GM12878 (cell line): ENCODE data around the gene GPATCH3. TPM values are rescaled to one million over a fixed set of nuclear protein-coding genes. Genes with fewer than 3 reads are reported as not detected.

Source experiments
- ATAC-seq: fragments of 200-7000 bp; cut with Tn5 transposase; 3 replicates; pipeline ENCODE4 v1.9.1; 2020; ENCODE audit warnings: mild to moderate bottlenecking, moderate library complexity
- BruUV-seq: library from RNA; stranded (reverse); fragments of 400-500 nt; replicated peaks from 2 replicates; lab custom pipeline; 2021; lab: Mats Ljungman, UMichigan
- CTCF ChIA-PET: fragments of 300-600 bp; sonication (Branson Sonifier 250); formaldehyde crosslinking; extraction: SDS; loops from one replicate; lab custom pipeline; 2021; ENCODE audit warnings: inconsistent platforms; lab: Yijun Ruan, JAX
- POLR2A ChIA-PET: fragments of 350-600 bp; formaldehyde crosslinking; extraction: SDS; loops from one replicate; lab custom pipeline; 2021; ENCODE audit warnings: inconsistent platforms; lab: Charles Lee
- RAD21 ChIA-PET: fragments of 300-600 bp; sonication (Branson Sonifier 250); formaldehyde crosslinking; loops from one replicate; lab custom pipeline; 2023; ENCODE audit warnings: antibody characterized with exemption; ENCODE audit not compliant: unreplicated experiment; lab: Charles Lee
- SMC1A ChIA-PET: fragments of 300-600 bp; sonication (Branson Sonifier 250); formaldehyde crosslinking; loops from one replicate; lab custom pipeline; 2023; ENCODE audit not compliant: unreplicated experiment, uncharacterized antibody; lab: Charles Lee
- DNase-seq: peaks from one replicate; pipeline ENCODE4 v3.0.0-alpha.2; 2011; ENCODE audit warnings: low read depth, low spot score
- FAIRE-seq: peaks from 3 replicates; lab custom pipeline; 2011; peaks lifted over from hg19 to GRCh38; lab: Jason Lieb, UNC
- H2AFZ ChIP-seq: 2 replicates; pipeline ENCODE4 v1.6.0; 2011; ENCODE audit warnings: low read depth, low read length, control low read depth; ENCODE audit not compliant: control insufficient read depth
- H3K27ac ChIP-seq: 2 replicates; pipeline ENCODE4 v1.5.1; 2011; ENCODE audit warnings: control low read depth; ENCODE audit not compliant: control insufficient read depth, insufficient read depth
- H3K27me3 ChIP-seq, 2 experiments: replicated peaks in 1 of 2; 2 replicates each; pipeline versions ENCODE4 v1.6.0 to v1.6.1; 2011; ENCODE audit warnings: low read length in 1 of 2; ENCODE audit not compliant: control insufficient read depth in 2 of 2, insufficient read depth in 2 of 2
- H3K36me3 ChIP-seq, 2 experiments: 2 replicates each; pipeline ENCODE4 v1.5.1; 2011; ENCODE audit warnings: low read length in 1 of 2; ENCODE audit not compliant: control insufficient read depth in 2 of 2, insufficient read depth in 2 of 2
- H3K4me1 ChIP-seq: 2 replicates; pipeline ENCODE4 v1.6.1; 2011; ENCODE audit warnings: mild to moderate bottlenecking, low read length, moderate library complexity, mixed read lengths; ENCODE audit not compliant: control insufficient read depth, insufficient read depth
- H3K4me2 ChIP-seq: 2 replicates; pipeline ENCODE4 v1.6.0; 2011; ENCODE audit warnings: control low read depth; ENCODE audit not compliant: control insufficient read depth, insufficient read depth
- H3K4me3 ChIP-seq: fragments of 200-600 bp; sonication (generic); 2 replicates; pipeline ENCODE4 v1.5.1; 2016
- H3K79me2 ChIP-seq: 2 replicates; pipeline ENCODE4 v1.6.0; 2011; ENCODE audit warnings: low read length; ENCODE audit not compliant: control insufficient read depth, insufficient read depth
- H3K9ac ChIP-seq: 2 replicates; pipeline ENCODE4 v1.8.0; 2011; ENCODE audit warnings: low read length, control low read depth, mixed read lengths; ENCODE audit not compliant: control insufficient read depth, insufficient read depth
- H3K9me3 ChIP-seq: replicated peaks from 3 replicates; pipeline ENCODE4 v1.5.1; 2011; ENCODE audit warnings: mild to moderate bottlenecking, low read length; ENCODE audit not compliant: control insufficient read depth, insufficient read depth
- H4K20me1 ChIP-seq: 2 replicates; pipeline ENCODE4 v1.6.0; 2011; ENCODE audit not compliant: control insufficient read depth, insufficient read depth
- ETV6 ChIP-seq, 2 experiments: fragments of 450-650 bp in 1 of 2; IDR thresholded peaks in 1 of 2; conservative IDR thresholded peaks in 1 of 2; 2 replicates each; pipeline ENCODE4 v1.6.1; 2014; ENCODE audit warnings: antibody characterized with exemption in 1 of 2, borderline replicate concordance in 1 of 2, low read depth in 1 of 2, mild to moderate bottlenecking in 1 of 2, moderate library complexity in 1 of 2
- POU2F2 ChIP-seq: IDR thresholded peaks from 3 replicates; pipeline ENCODE4 v1.6.1; 2011; ENCODE audit warnings: low read depth, mild to moderate bottlenecking, low read length, borderline replicate concordance
- ZZZ3 ChIP-seq: IDR thresholded peaks from 2 replicates; pipeline ENCODE4 v1.6.1; 2011; ENCODE audit warnings: low read depth; ENCODE audit not compliant: control insufficient read depth, insufficient read length
- WGBS: methylation state at CpG from one replicate; pipeline ENCODE4 v1.1.6; 2016; ENCODE audit warnings: low lambda C conversion rate; ENCODE audit not compliant: insufficient replicate concordance, insufficient coverage; ENCODE audit errors: missing lambda C conversion rate; 5-methylcytosine and 5-hydroxymethylcytosine counted together
- in situ Hi-C: fragments of 300-500 bp; cut with MboI; formaldehyde crosslinking; loops from 9 replicates; pipeline ENCODE4 v1.14.3; 2018; ENCODE audit warnings: mixed read lengths
- intact Hi-C: fragments of 100-400 bp; cut with micrococcal nuclease; formaldehyde crosslinking; loops from one replicate; pipeline ENCODE4 v1.14.2; 2022; ENCODE audit not compliant: unreplicated experiment
- polyA plus RNA-seq, 11 experiments: library from polyadenylated mRNA; depleted of rRNA in 4 of 11; unstranded in 6 of 11; stranded (reverse) in 5 of 11; fragments of >200 nt; fragmentation: Nextera tagmentation in 4 of 11; fragmentation: Illumina TruSeq in 1 of 11; extraction: Ambion mirVana in 4 of 11; extraction: Trizol in 1 of 11; gene quantifications; 1 replicate in 1 of 11; 2 replicates in 10 of 11; pipeline versions ENCODE4 v1.2.1 to v1.2.3, GENCODE V29; 2011 to 2016; ENCODE audit warnings: inconsistent platforms in 2 of 11, missing spikeins in 2 of 11, low read depth in 1 of 11
- total RNA-seq, 4 experiments: library from RNA; depleted of rRNA in 3 of 4; stranded (reverse); fragments of >200 nt in 3 of 4; fragmentation: Illumina TruSeq in 1 of 4; extraction: Trizol in 1 of 4; gene quantifications; 2 replicates each; pipeline versions ENCODE4 v1.2.1 to v1.2.3, GENCODE V29; 2013 to 2021
- TF ChIP-seq, protein P1 (sequence below): IDR thresholded peaks from 2 replicates; pipeline ENCODE4 v1.6.1; 2012; ENCODE audit warnings: low read length, inconsistent platforms
- TF ChIP-seq, protein P2 (sequence below): fragments of 450-650 bp; IDR thresholded peaks from 2 replicates; pipeline ENCODE4 v1.6.1; 2018; ENCODE audit warnings: mild to moderate bottlenecking, low read depth, moderate library complexity; ENCODE audit not compliant: partially characterized antibody

The GPATCH3 gene
- total and polyA plus RNA-seq, 10 of the 15 experiments (the other 5 are each of a cell fraction or from before 2014, with no cell fraction given), result 0.56 to 13.4 (median 8.7) TPM

DNA sequence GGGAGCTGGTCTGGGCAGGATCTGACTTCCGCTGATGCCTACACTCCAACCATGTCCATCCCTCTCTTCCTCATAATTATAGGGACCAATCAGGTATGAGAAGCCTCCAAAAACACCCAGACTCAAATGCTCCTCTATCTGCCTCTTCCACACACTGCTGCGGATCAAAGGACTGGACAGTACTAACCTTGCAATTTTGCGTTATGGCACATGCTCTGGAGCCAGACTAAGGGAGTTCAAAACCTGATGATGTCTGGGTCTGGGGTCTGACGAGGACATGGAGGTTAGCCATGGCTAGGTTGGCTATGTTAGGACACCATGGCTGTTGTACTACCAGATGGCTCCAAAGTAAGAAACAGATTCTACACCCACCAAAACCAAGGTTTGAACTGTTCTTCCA lies 20.5 kb downstream of the GPATCH3 start:
- no peak for FAIRE-seq

More for the DNA sequence above, 20.5 kb downstream of the GPATCH3 start:
- DNase-seq, result no peak
- no peaks in the 10 kb centered on the region for H3K9me3 ChIP-seq
- CTCF ChIA-PET, result interaction anchor here (0.9 to 3.3 kb wide), 6 partner anchors 14 to 280 kb away, joined by 3 to 18 read pairs (median 7); no protein-coding TSS in a partner anchor
- no peak overlapping the region for H3K4me2 ChIP-seq
- no peaks in the 10 kb centered on the region for H3K4me1 ChIP-seq
- TF ChIP-seq, protein P1, sequence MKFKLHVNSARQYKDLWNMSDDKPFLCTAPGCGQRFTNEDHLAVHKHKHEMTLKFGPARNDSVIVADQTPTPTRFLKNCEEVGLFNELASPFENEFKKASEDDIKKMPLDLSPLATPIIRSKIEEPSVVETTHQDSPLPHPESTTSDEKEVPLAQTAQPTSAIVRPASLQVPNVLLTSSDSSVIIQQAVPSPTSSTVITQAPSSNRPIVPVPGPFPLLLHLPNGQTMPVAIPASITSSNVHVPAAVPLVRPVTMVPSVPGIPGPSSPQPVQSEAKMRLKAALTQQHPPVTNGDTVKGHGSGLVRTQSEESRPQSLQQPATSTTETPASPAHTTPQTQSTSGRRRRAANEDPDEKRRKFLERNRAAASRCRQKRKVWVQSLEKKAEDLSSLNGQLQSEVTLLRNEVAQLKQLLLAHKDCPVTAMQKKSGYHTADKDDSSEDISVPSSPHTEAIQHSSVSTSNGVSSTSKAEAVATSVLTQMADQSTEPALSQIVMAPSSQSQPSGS, result no peak
- TF ChIP-seq, protein P2, sequence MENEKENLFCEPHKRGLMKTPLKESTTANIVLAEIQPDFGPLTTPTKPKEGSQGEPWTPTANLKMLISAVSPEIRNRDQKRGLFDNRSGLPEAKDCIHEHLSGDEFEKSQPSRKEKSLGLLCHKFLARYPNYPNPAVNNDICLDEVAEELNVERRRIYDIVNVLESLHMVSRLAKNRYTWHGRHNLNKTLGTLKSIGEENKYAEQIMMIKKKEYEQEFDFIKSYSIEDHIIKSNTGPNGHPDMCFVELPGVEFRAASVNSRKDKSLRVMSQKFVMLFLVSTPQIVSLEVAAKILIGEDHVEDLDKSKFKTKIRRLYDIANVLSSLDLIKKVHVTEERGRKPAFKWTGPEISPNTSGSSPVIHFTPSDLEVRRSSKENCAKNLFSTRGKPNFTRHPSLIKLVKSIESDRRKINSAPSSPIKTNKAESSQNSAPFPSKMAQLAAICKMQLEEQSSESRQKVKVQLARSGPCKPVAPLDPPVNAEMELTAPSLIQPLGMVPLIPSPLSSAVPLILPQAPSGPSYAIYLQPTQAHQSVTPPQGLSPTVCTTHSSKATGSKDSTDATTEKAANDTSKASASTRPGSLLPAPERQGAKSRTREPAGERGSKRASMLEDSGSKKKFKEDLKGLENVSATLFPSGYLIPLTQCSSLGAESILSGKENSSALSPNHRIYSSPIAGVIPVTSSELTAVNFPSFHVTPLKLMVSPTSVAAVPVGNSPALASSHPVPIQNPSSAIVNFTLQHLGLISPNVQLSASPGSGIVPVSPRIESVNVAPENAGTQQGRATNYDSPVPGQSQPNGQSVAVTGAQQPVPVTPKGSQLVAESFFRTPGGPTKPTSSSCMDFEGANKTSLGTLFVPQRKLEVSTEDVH, result no peak
- TF ChIP-seq POU2F2, result no peak
- TF ChIP-seq ZZZ3, result no peak
- no peak for TF ChIP-seq ETV6 (conservative IDR thresholded peaks at IDR 0.05 in 1 of 2, IDR thresholded peaks at IDR 0.05 in 1 of 2; ENCODE audit: borderline replicate concordance in 1 of 2, low read depth in 1 of 2)
- TF ChIP-seq, all 136 proteins: peak for 0
- H3K4me3 ChIP-seq, result no peak overlapping the region
- H3K36me3 ChIP-seq, result peaks cover 15 to 34% of the 10 kb centered on the region in 2 experiments
- H3K27me3 ChIP-seq, result no peaks in the 10 kb centered on the region
- no peak overlapping the region for H2AFZ ChIP-seq
- no peak for ATAC-seq
- WGBS, result 95% methylated on average over 4 of the region's 4 CpGs
- H3K79me2 ChIP-seq, result no peaks in the 10 kb centered on the region
- no peak overlapping the region for H3K9ac ChIP-seq
- ChIA-PET SMC1A (interaction anchor here (3.4 kb wide), 1 partner anchor 90 kb away, joined by 19 read pairs; no protein-coding TSS in a partner anchor), POLR2A (no interaction called here), RAD21 (interaction anchor here (1.7 to 2.9 kb wide), 2 partner anchors 14 to 90 kb away, joined by 5 to 13 read pairs; no protein-coding TSS in a partner anchor)
- no TSS peak for BruUV-seq
- H4K20me1 ChIP-seq, result no peaks in the 10 kb centered on the region
- intact Hi-C loops (loop anchor here (5.0 kb wide), 1 partner anchor 87 kb away; no protein-coding TSS in a partner anchor), in situ Hi-C loops (loop anchor here (5.0 kb wide), 2 partner anchors 67 to 272 kb away; no protein-coding TSS in a partner anchor)
- no peak overlapping the region for H3K27ac ChIP-seq
